Glutamatergic neuron (in vitro differentiated cells): ENCODE results near the gene MRE11. TPM values are rescaled to one million over a fixed set of nuclear protein-coding genes. Genes with fewer than 3 reads are reported as not detected.
A peak's percentile ranks its signal among the peaks of the same experiment; 100 is the strongest.
"Not testable (repeated sequence)": the region's sequence is repeated elsewhere in the genome, so short reads cannot be mapped to it uniquely, and the experiment has no call there.

Experiments
- DNase-seq: peaks from one replicate; pipeline ENCODE4 v3.0.0; 2022
- H3K27ac Mint-ChIP-seq: one replicate; pipeline ENCODE4 v1.8.0; 2020; ENCODE audit warnings: mild to moderate bottlenecking, mixed read lengths, inconsistent platforms; ENCODE audit not compliant: unreplicated experiment
- H3K27me3 Mint-ChIP-seq: one replicate; pipeline ENCODE4 v1.8.0; 2020; ENCODE audit warnings: mild to moderate bottlenecking, moderate library complexity, mixed read lengths, inconsistent platforms; ENCODE audit not compliant: unreplicated experiment
- H3K36me3 Mint-ChIP-seq: one replicate; pipeline ENCODE4 v1.8.0; 2020; ENCODE audit warnings: mild to moderate bottlenecking, mixed read lengths, inconsistent platforms; ENCODE audit not compliant: unreplicated experiment
- H3K4me1 Mint-ChIP-seq: one replicate; pipeline ENCODE4 v1.8.0; 2020; ENCODE audit warnings: mild to moderate bottlenecking, low read depth, mixed read lengths, inconsistent platforms; ENCODE audit not compliant: unreplicated experiment
- H3K4me3 Mint-ChIP-seq: one replicate; pipeline ENCODE4 v1.8.0; 2020; ENCODE audit warnings: mild to moderate bottlenecking, mixed read lengths, inconsistent platforms; ENCODE audit not compliant: unreplicated experiment
- H3K9me3 Mint-ChIP-seq: one replicate; pipeline ENCODE4 v1.8.0; 2020; ENCODE audit warnings: mild to moderate bottlenecking, moderate library complexity, mixed read lengths, inconsistent platforms; ENCODE audit not compliant: unreplicated experiment
- CTCF ChIP-seq: fragments of 200-600 bp; sonication (generic); IDR thresholded peaks from one replicate; pipeline ENCODE4 v1.5.0; 2021; ENCODE audit not compliant: partially characterized antibody, unreplicated experiment
- microRNA-seq: library from miRNA; unstranded; fragments of <30 nt; microRNA quantifications from one replicate; pipeline ENCODE4, GENCODE V29; 2020; ENCODE audit not compliant: unreplicated experiment
- total RNA-seq: library from RNA; stranded (reverse); fragmentation: NEBNext Ultra II Directional; extraction: Animal tissue kit (Norgen Biotek cat#: 25700); gene quantifications from one replicate; pipeline ENCODE4 v1.2.1, GENCODE V29; 2021; ENCODE audit not compliant: unreplicated experiment

The MRE11 gene
- total RNA-seq, 1 donor from 2014 or later: 14.4 TPM

- peaks cover 16% of the 10 kb centered on the region for H3K27me3 Mint-ChIP-seq
- H3K4me3 Mint-ChIP-seq: no peak overlapping the region
- H3K36me3 Mint-ChIP-seq: peaks cover 7% of the 10 kb centered on the region
- no peak for TF ChIP-seq CTCF
- DNase-seq: no peak
- H3K4me1 Mint-ChIP-seq: peaks cover 13% of the 10 kb centered on the region
- H3K27ac Mint-ChIP-seq: no peak overlapping the region
- H3K9me3 Mint-ChIP-seq: peaks cover 13% of the 10 kb centered on the region
These were observed 95.5 kb downstream of the MRE11 start for GRCh38 chr11:94398101-94398500.

DNA sequence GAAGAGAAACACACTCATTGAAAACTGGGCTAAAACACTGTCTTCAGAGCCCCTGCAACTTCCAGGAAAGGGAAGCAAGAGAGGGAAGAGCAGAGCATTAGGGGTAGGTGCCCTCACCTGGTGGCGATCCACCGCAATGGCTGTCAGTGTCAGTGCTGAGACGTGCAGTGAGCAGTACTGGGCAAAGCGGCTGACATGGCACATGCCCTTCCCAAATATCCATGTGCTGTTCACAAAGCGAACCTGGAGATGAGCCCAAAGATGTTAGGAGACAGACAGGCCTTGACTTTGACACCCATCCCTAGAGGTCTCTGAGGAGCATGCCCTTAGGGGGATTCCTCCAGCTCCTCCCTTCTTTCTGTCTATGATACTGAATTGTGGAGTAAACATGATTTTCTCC, 97.4 kb downstream of the MRE11 start:
- peaks cover 11% of the 10 kb centered on the region for H3K4me1 Mint-ChIP-seq
- no peak overlapping the region for H3K27ac Mint-ChIP-seq
- peaks cover 15% of the 10 kb centered on the region for H3K27me3 Mint-ChIP-seq
- no peak for TF ChIP-seq CTCF
- H3K4me3 Mint-ChIP-seq: no peak overlapping the region
- H3K9me3 Mint-ChIP-seq: peaks cover 13% of the 10 kb centered on the region
- no peak for DNase-seq
- H3K36me3 Mint-ChIP-seq: peaks cover 7% of the 10 kb centered on the region

DNA sequence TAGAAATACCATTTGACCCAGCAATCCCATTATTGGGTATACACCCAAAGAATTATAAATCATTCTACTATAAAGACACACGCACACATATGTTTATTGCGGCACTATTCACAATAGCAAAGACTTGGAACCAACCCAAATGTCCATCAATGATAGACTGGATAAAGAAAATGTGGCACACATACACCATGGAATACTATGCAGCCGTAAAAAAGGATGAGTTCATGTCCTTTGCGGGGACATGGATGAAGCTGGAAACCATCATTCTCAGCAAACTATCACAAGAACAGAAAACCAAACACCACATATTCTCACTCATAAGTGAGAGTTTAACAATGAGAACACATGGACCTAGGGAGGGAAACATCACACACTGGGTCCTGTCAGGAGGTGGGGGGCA, 101.7 kb downstream of the MRE11 start:
- not testable (repeated sequence) for H3K27me3 Mint-ChIP-seq, H3K36me3 Mint-ChIP-seq, H3K27ac Mint-ChIP-seq, DNase-seq, H3K9me3 Mint-ChIP-seq, H3K4me3 Mint-ChIP-seq, H3K4me1 Mint-ChIP-seq

DNA sequence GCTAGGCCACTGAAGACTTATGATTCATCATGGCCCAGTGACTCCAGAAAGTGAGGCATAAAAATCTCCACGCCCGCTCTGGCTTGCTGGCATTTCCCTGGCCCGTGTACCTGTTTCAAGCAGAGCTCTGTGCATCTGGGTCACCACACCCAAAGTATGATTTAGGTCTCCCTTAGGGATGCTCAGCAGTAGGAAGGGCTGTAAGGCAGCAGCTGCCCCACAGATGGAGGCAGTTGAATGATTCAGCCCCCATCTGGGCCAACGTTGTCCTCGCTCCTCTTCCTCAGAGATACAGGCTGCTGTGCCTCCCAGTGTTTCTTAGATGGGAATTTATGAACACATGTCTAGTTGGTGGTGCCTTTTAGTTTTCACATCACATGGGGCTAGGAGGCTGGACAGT, 114.0 kb downstream of the MRE11 start:
- Mint-ChIP-seq H3K4me3 (no peak overlapping the region), H3K27ac (peak overlapping the region; percentile 20), H3K4me1 (peaks cover 21% of the 10 kb centered on the region), H3K36me3 (peaks cover 5% of the 10 kb centered on the region), H3K9me3 (peaks cover 16% of the 10 kb centered on the region), H3K27me3 (peaks cover 5% of the 10 kb centered on the region)
- no peak for TF ChIP-seq CTCF
- no peak for DNase-seq

DNA sequence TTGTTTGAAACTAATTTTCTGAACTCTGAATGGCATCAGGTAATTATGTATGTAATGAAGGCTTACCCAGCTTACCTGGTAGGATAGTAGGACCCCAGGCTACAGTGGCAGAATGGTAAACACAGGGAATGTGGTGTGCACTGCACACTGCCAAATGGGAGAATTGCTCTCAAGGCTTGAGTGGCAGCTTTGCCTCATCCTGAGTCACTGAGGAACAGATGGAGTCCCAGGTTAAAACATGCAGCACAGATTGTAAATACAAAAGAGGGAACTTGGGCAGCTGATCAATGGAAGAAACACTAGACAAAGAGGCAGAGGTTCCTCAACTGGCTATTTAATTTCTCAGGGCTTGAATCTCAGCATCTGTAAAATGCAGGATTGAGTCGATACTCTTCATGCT, 116.8 kb downstream of the MRE11 start:
- Mint-ChIP-seq H3K4me1 (peaks cover 21% of the 10 kb centered on the region), H3K27ac (peak overlapping the region; percentile 89), H3K36me3 (peaks cover under 1% of the 10 kb centered on the region), H3K9me3 (peaks cover 10% of the 10 kb centered on the region), H3K27me3 (peaks cover 5% of the 10 kb centered on the region), H3K4me3 (no peak overlapping the region)
- DNase-seq: no peak
- no peak for TF ChIP-seq CTCF

DNA sequence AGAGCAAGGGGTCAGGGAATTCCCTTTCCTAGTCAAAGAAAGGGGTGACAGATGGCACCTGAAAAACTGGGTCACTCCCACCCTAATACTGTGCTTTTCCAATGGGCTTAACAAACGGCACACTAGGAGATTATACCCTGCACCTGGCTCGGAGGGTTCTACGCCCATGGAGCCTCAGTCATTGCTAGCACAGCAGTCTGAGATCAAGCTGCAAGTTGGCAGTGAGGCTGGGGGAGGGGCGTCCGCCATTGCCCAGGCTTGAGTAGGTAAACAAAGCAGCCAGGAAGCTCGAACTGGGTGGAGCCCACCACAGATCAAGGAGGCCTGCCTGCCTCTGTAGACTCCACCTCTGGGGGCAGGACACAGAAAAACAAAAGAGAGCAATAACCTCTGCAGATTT, 123.1 kb downstream of the MRE11 start:
- H3K27me3 Mint-ChIP-seq, H3K4me3 Mint-ChIP-seq, H3K27ac Mint-ChIP-seq, H3K9me3 Mint-ChIP-seq, H3K4me1 Mint-ChIP-seq, DNase-seq: not testable (repeated sequence)
- H3K36me3 Mint-ChIP-seq: peaks cover 13% of the 10 kb centered on the region

Small RNA genes within 50 kb of the gene (microRNA-seq; reads per million reads assigned to microRNA genes)
- 16.1 reads per million, percentile 56 among the genes with 10 or more reads in this experiment for gene MIR548L

Other genes with a start within 250 kb of the MRE11 start
- not detected for gene IZUMO1R, start 189.3 kb downstream of the MRE11 start, total RNA-seq
- 2.9 TPM for gene GPR83, start 92.4 kb downstream of the MRE11 start, total RNA-seq
- 11.9 TPM for gene ANKRD49, start 140 bp upstream of the MRE11 start, total RNA-seq
- not detected for gene C11orf97, start 18.6 kb upstream of the MRE11 start, total RNA-seq
- 2.2 TPM for gene FUT4, start 50.1 kb upstream of the MRE11 start, total RNA-seq
- gene PIWIL4, start 73.5 kb upstream of the MRE11 start, total RNA-seq: 0.69 TPM